Measurements from ENCODE around the gene SLC22A31.

SLC22A31 gene

GRCh38 chr16:89159066-89159849 is 41.1 kb downstream of the SLC22A31 start:
- no peak for TF ChIP-seq FOXP2 (optimal IDR thresholded peaks at IDR 0.05; ENCODE audit: borderline replicate concordance, extremely low read depth, extremely low read length, insufficient read depth)
- no peak for TF ChIP-seq TAF1 (IDR thresholded peaks at IDR 0.05; ENCODE audit: borderline replicate concordance, insufficient read depth, low read length)
- no peak for TF ChIP-seq POLR2AphosphoS5 (IDR thresholded peaks at IDR 0.05; ENCODE audit: low read depth, low read length)
- no peak for TF ChIP-seq REST (IDR thresholded peaks at IDR 0.05; ENCODE audit: insufficient read depth in 1 of 2, low read depth in 2 of 2, low read length in 2 of 2)

DNA sequence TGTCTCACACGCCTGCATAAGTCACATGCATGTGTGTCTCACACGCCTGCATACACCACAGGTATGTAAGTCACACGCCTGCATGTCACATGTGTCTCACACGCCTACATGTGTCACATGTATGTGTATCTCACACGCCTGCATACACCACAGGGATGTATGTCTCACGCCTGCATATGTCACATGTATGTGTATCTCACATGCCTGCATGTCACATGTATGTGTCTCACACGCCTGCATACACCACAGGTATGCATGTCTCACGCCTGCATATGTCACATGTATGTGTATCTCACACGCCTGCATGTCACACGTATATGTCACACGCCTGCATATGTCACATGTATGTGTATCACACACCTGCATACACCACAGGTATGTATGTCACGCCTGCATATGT is 42.6 kb downstream of the SLC22A31 start:
- TF ChIP-seq TAF1 (IDR thresholded peaks at IDR 0.05; ENCODE audit: borderline replicate concordance, insufficient read depth, low read length) (no peak), FOXP2 (optimal IDR thresholded peaks at IDR 0.05; ENCODE audit: borderline replicate concordance, extremely low read depth, extremely low read length, insufficient read depth) (no peak), REST (IDR thresholded peaks at IDR 0.05; ENCODE audit: insufficient read depth in 1 of 2, low read depth in 2 of 2, low read length in 2 of 2) (no peak), POLR2AphosphoS5 (IDR thresholded peaks at IDR 0.05; ENCODE audit: low read depth, low read length) (no peak), SIN3A (IDR thresholded peaks at IDR 0.05; ENCODE audit: borderline replicate concordance, insufficient read depth, low read length) (no peak)

DNA sequence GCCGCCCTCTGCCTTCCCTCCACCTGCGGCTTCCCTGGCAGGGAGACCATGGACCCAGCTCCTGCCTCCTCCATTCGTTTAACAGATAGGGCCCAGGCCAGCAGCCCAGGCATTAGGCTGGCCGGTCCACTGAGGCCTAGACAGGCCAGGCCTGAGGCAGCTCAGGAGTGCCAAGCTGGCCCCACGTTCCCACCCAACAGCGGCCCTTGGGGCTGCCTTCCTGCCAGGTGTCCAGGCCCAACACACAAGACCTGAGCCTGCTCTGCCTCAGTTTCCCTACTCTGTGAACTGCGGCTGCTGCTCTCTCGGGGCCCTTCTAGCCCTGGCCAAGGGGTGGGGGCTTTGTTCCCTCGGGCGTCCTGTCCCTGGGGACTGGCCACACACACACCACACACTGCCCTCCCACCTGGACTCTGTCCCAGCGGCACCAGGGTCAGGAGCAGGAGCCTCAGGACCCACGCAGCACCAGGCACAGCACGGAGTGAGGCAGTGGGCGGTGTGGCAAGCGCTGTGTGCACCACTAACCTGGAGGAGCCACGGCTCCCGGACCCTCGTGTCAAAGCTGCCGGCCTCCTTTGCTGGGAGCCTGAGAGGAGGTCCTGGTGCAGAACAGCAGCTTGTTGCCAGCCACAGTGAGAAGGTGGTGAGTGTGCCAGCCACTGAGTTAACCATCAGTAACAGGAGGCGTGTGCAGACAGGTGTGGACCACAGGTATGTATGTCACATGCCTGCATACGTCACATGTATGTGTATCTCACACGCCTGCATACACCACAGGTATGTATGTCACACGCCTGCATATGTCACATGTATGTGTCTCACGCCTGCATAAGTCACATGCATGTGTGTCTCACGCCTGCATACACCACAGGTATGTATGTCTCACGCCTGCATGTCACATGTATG is 43.3 kb downstream of the SLC22A31 start:
- no peak for TF ChIP-seq REST (IDR thresholded peaks at IDR 0.05; ENCODE audit: insufficient read depth in 1 of 2, low read depth in 2 of 2, low read length in 2 of 2)
- no peak for TF ChIP-seq TAF1 (IDR thresholded peaks at IDR 0.05; ENCODE audit: borderline replicate concordance, insufficient read depth, low read length)
- TF ChIP-seq SIN3A (IDR thresholded peaks at IDR 0.05; ENCODE audit: borderline replicate concordance, insufficient read depth, low read length) = no peak
- TF ChIP-seq FOXP2 (optimal IDR thresholded peaks at IDR 0.05; ENCODE audit: borderline replicate concordance, extremely low read depth, extremely low read length, insufficient read depth) = no peak
- no peak for TF ChIP-seq POLR2AphosphoS5 (IDR thresholded peaks at IDR 0.05; ENCODE audit: low read depth, low read length)

- TF ChIP-seq TAF1 (IDR thresholded peaks at IDR 0.05; ENCODE audit: borderline replicate concordance, insufficient read depth, low read length) = no peak
- no peak for TF ChIP-seq FOXP2 (optimal IDR thresholded peaks at IDR 0.05; ENCODE audit: borderline replicate concordance, extremely low read depth, extremely low read length, insufficient read depth)
- no peak for TF ChIP-seq POLR2AphosphoS5 (IDR thresholded peaks at IDR 0.05; ENCODE audit: low read depth, low read length)
- no peak for TF ChIP-seq REST (IDR thresholded peaks at IDR 0.05; ENCODE audit: insufficient read depth in 1 of 2, low read depth in 2 of 2, low read length in 2 of 2)
- no peak for TF ChIP-seq SIN3A (IDR thresholded peaks at IDR 0.05; ENCODE audit: borderline replicate concordance, insufficient read depth, low read length)
These were observed 44.2 kb downstream of the SLC22A31 start for GRCh38 chr16:89155851-89156739.

Data from PFSK-1 (cell line).